Breast epithelium (tissue), 3 donors: ENCODE data around the gene UBA5.

Experiments used
- POLR2A ChIP-seq: fragments of 450-650 bp; IDR thresholded peaks from one replicate; pipeline ENCODE4 v1.6.1; 2016; ENCODE audit warnings: antibody characterized with exemption, mild to moderate bottlenecking, moderate library complexity
- TF ChIP-seq, protein P1 (sequence below), 3 donors: fragments of 450-650 bp; IDR thresholded peaks; one replicate each; pipeline ENCODE4 v1.5.1; 2016 to 2017; ENCODE audit warnings: antibody characterized with exemption in 3 of 3, mild to moderate bottlenecking in 3 of 3, moderate library complexity in 3 of 3

DNA sequence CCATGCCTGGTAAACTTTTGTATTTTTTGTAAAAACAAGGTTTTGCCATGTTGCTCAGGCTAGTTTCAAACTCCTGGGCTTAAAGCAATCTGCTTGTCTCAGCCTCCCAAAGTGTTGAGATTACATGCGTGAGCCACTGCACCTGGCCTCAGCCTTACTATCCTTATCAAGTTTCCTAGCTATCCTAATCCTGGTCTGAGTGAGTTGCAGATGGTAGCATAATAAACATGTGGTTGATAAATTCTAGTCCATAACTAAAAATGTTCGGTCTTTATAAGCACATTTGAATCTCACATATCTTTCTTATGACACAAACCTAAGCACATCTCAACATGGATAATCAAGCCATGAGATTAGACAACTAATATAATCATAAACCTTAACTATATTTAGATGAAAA lies 43.6 kb downstream of the UBA5 start:
- TF ChIP-seq, protein P1, sequence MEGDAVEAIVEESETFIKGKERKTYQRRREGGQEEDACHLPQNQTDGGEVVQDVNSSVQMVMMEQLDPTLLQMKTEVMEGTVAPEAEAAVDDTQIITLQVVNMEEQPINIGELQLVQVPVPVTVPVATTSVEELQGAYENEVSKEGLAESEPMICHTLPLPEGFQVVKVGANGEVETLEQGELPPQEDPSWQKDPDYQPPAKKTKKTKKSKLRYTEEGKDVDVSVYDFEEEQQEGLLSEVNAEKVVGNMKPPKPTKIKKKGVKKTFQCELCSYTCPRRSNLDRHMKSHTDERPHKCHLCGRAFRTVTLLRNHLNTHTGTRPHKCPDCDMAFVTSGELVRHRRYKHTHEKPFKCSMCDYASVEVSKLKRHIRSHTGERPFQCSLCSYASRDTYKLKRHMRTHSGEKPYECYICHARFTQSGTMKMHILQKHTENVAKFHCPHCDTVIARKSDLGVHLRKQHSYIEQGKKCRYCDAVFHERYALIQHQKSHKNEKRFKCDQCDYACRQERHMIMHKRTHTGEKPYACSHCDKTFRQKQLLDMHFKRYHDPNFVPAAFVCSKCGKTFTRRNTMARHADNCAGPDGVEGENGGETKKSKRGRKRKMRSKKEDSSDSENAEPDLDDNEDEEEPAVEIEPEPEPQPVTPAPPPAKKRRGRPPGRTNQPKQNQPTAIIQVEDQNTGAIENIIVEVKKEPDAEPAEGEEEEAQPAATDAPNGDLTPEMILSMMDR (IDR thresholded peaks at IDR 0.05): no peak
- no peak for TF ChIP-seq POLR2A
